ENCODE data around the gene PMCH. TPM values are rescaled to one million over a fixed set of nuclear protein-coding genes. Genes with fewer than 3 reads are reported as not detected.

Gene PMCH
- total RNA-seq, 1 experiment from 2014 or later, result not detected

DNA sequence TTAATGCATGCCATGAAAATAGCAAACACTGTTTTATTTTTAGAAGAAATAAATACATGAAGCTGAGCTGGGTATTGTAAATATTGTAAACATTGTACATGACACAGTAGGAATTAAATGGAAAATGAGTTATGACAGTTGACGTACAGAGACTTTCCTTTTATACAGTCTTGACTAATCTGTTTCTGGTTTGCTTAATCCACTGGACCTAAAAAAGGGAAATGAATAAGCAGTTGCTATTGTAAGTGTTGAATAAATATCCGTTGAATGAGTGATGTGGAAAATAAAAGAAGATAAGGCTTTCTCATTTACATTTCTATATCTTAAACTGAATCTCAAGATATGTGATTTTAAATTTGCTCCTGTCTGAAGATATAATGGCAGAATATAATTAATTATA, 15.0 kb downstream of the PMCH start:
- intact Hi-C loops (cut with micrococcal nuclease; ENCODE audit: unreplicated experiment), result no loop called here
- no peaks in the 10 kb centered on the region for H3K4me1 Mint-ChIP-seq (ENCODE audit: low read depth, unreplicated experiment)
- no peak overlapping the region for H3K27ac Mint-ChIP-seq (ENCODE audit: unreplicated experiment)
- Histone ChIP-seq H3K4me1 (no peaks in the 10 kb centered on the region), H3K36me3 (ENCODE audit: control insufficient read depth, insufficient read depth, low read length) (peaks cover 1% of the 10 kb centered on the region; the same call in 1 of the 2 replicates), H3K9me3 (no peaks in the 10 kb centered on the region), H3K4me3 (ENCODE audit: low read depth, low read length) (no peak overlapping the region), H3K27me3 (replicated peaks; ENCODE audit: control insufficient read depth, insufficient read depth, low read length) (no peaks in the 10 kb centered on the region)
- no peaks in the 10 kb centered on the region for H3K27me3 Mint-ChIP-seq (ENCODE audit: insufficient read depth, unreplicated experiment)
- no peak overlapping the region for H3K4me3 Mint-ChIP-seq (ENCODE audit: unreplicated experiment)
- TF ChIP-seq CTCF (IDR thresholded peaks at IDR 0.05; ENCODE audit: insufficient read depth in 1 of 2, low read depth in 1 of 2, low read length in 1 of 2, severe bottlenecking in 1 of 2, unreplicated experiment in 1 of 2), result no peak
- H3K36me3 Mint-ChIP-seq (ENCODE audit: insufficient read depth, unreplicated experiment), result no peaks in the 10 kb centered on the region
- DNase-seq, result no peak
- no peaks in the 10 kb centered on the region for H3K9me3 Mint-ChIP-seq (ENCODE audit: unreplicated experiment)
- no TSS peak for BruUV-seq (replicated peaks)
- ChIA-PET POLR2A (no interaction called here), CTCF (no interaction called here)

- Mint-ChIP-seq H3K4me1 (ENCODE audit: low read depth, unreplicated experiment) (no peaks in the 10 kb centered on the region), H3K9me3 (ENCODE audit: unreplicated experiment) (no peaks in the 10 kb centered on the region), H3K36me3 (ENCODE audit: insufficient read depth, unreplicated experiment) (no peaks in the 10 kb centered on the region), H3K27ac (ENCODE audit: unreplicated experiment) (no peak overlapping the region), H3K27me3 (ENCODE audit: insufficient read depth, unreplicated experiment) (no peaks in the 10 kb centered on the region), H3K4me3 (ENCODE audit: unreplicated experiment) (no peak overlapping the region)
- no peak for TF ChIP-seq CTCF (IDR thresholded peaks at IDR 0.05; ENCODE audit: insufficient read depth in 1 of 2, low read depth in 1 of 2, low read length in 1 of 2, severe bottlenecking in 1 of 2, unreplicated experiment in 1 of 2)
- CTCF ChIA-PET, result no interaction called here
- no peaks in the 10 kb centered on the region for H3K27me3 ChIP-seq (replicated peaks; ENCODE audit: control insufficient read depth, insufficient read depth, low read length)
- no peaks in the 10 kb centered on the region for H3K4me1 ChIP-seq
- intact Hi-C loops (cut with micrococcal nuclease; ENCODE audit: unreplicated experiment), result no loop called here
- BruUV-seq (replicated peaks), result no TSS peak
- POLR2A ChIA-PET, result no interaction called here
- no peak for DNase-seq
- H3K36me3 ChIP-seq (ENCODE audit: control insufficient read depth, insufficient read depth, low read length), result no peaks in the 10 kb centered on the region; the same call in 1 of the 2 replicates
- no peaks in the 10 kb centered on the region for H3K9me3 ChIP-seq
- no peak overlapping the region for H3K4me3 ChIP-seq (ENCODE audit: low read depth, low read length)
These were observed 22.9 kb downstream of the PMCH start for GRCh38 chr12:102174761-102175160.

GRCh38 chr12:102174117-102174516, 23.5 kb downstream of the PMCH start:
- no peaks in the 10 kb centered on the region for H3K9me3 Mint-ChIP-seq (ENCODE audit: unreplicated experiment)

More at GRCh38 chr12:102174117-102174516, 23.5 kb downstream of the PMCH start:
- ChIA-PET POLR2A (no interaction called here), CTCF (no interaction called here)
- BruUV-seq (replicated peaks), result no TSS peak
- no peak for DNase-seq
- Histone ChIP-seq H3K4me1 (no peaks in the 10 kb centered on the region), H3K9me3 (no peaks in the 10 kb centered on the region), H3K4me3 (ENCODE audit: low read depth, low read length) (no peak overlapping the region), H3K36me3 (ENCODE audit: control insufficient read depth, insufficient read depth, low read length) (no peaks in the 10 kb centered on the region; the same call in 1 of the 2 replicates), H3K27me3 (replicated peaks; ENCODE audit: control insufficient read depth, insufficient read depth, low read length) (no peaks in the 10 kb centered on the region)
- intact Hi-C loops (cut with micrococcal nuclease; ENCODE audit: unreplicated experiment), result no loop called here
- no peak for TF ChIP-seq CTCF (IDR thresholded peaks at IDR 0.05; ENCODE audit: insufficient read depth in 1 of 2, low read depth in 1 of 2, low read length in 1 of 2, severe bottlenecking in 1 of 2, unreplicated experiment in 1 of 2)
- Mint-ChIP-seq H3K27ac (ENCODE audit: unreplicated experiment) (no peak overlapping the region), H3K4me3 (ENCODE audit: unreplicated experiment) (no peak overlapping the region), H3K36me3 (ENCODE audit: insufficient read depth, unreplicated experiment) (no peaks in the 10 kb centered on the region), H3K27me3 (ENCODE audit: insufficient read depth, unreplicated experiment) (no peaks in the 10 kb centered on the region), H3K4me1 (ENCODE audit: low read depth, unreplicated experiment) (no peaks in the 10 kb centered on the region)
